ENCODE data around the gene IGF2R. TPM values are rescaled to one million over a fixed set of nuclear protein-coding genes. Genes with fewer than 3 reads are reported as not detected.
A peak's percentile ranks its signal among the peaks of the same experiment; 100 is the strongest.

Gene IGF2R
- total RNA-seq, 1 donor from 2014 or later = 109 TPM

GRCh38 chr6:160007611-160008010 is 38.7 kb downstream of the IGF2R start:
- DNase-seq (ENCODE audit: low read depth) (no peak), FAIRE-seq (no peak)
- TF ChIP-seq CTCF (IDR thresholded peaks at IDR 0.05; ENCODE audit: insufficient read depth, low read length, severe bottlenecking) = no peak
- Histone ChIP-seq H3K4me3 (ENCODE audit: low read depth, low read length) (no peak overlapping the region), H3K36me3 (ENCODE audit: control insufficient read depth, insufficient read depth, low read length) (peaks cover 7% of the 10 kb centered on the region), H3K27me3 (ENCODE audit: control insufficient read depth, insufficient read depth, low read length) (no peaks in the 10 kb centered on the region)

GRCh38 chr6:160010067-160010466 is 41.2 kb downstream of the IGF2R start:
- Histone ChIP-seq H3K4me3 (ENCODE audit: low read depth, low read length) (no peak overlapping the region), H3K27me3 (ENCODE audit: control insufficient read depth, insufficient read depth, low read length) (no peaks in the 10 kb centered on the region), H3K36me3 (ENCODE audit: control insufficient read depth, insufficient read depth, low read length) (peaks cover 8% of the 10 kb centered on the region)
- no peak for TF ChIP-seq CTCF (IDR thresholded peaks at IDR 0.05; ENCODE audit: insufficient read depth, low read length, severe bottlenecking)
- DNase-seq (ENCODE audit: low read depth) (no peak), FAIRE-seq (peak; percentile 36)

GRCh38 chr6:160013987-160014868 is 45.3 kb downstream of the IGF2R start:
- FAIRE-seq (no peak), DNase-seq (ENCODE audit: low read depth) (no peak)
- no peaks in the 10 kb centered on the region for H3K27me3 ChIP-seq (ENCODE audit: control insufficient read depth, insufficient read depth, low read length)
- H3K36me3 ChIP-seq (ENCODE audit: control insufficient read depth, insufficient read depth, low read length) = peaks cover 12% of the 10 kb centered on the region
- no peak overlapping the region for H3K4me3 ChIP-seq (ENCODE audit: low read depth, low read length)
- TF ChIP-seq CTCF (IDR thresholded peaks at IDR 0.05; ENCODE audit: insufficient read depth, low read length, severe bottlenecking) = no peak

GRCh38 chr6:160014869-160015182 is 45.9 kb downstream of the IGF2R start:
- Histone ChIP-seq H3K27me3 (ENCODE audit: control insufficient read depth, insufficient read depth, low read length) (no peaks in the 10 kb centered on the region), H3K36me3 (ENCODE audit: control insufficient read depth, insufficient read depth, low read length) (peaks cover 12% of the 10 kb centered on the region), H3K4me3 (ENCODE audit: low read depth, low read length) (no peak overlapping the region)
- no peak for TF ChIP-seq CTCF (IDR thresholded peaks at IDR 0.05; ENCODE audit: insufficient read depth, low read length, severe bottlenecking)
- DNase-seq (ENCODE audit: low read depth) (no peak), FAIRE-seq (no peak)

- Histone ChIP-seq H3K27me3 (ENCODE audit: control insufficient read depth, insufficient read depth, low read length) (no peaks in the 10 kb centered on the region), H3K4me3 (ENCODE audit: low read depth, low read length) (no peak overlapping the region), H3K36me3 (ENCODE audit: control insufficient read depth, insufficient read depth, low read length) (peaks cover 10% of the 10 kb centered on the region)
- no peak for TF ChIP-seq CTCF (IDR thresholded peaks at IDR 0.05; ENCODE audit: insufficient read depth, low read length, severe bottlenecking)
- no peak for FAIRE-seq
- no peak for DNase-seq (ENCODE audit: low read depth)
Measured at GRCh38 chr6:160015778-160016684, 47.1 kb downstream of the IGF2R start.
